Prostate gland (tissue), 2 donors: ENCODE results near the gene NOC2L. TPM values are rescaled to one million over a fixed set of nuclear protein-coding genes. Genes with fewer than 3 reads are reported as not detected.

ENCODE experiments used
- DNase-seq: peaks from one replicate; pipeline ENCODE4 v3.0.0-alpha.2; 2019; ENCODE audit warnings: low spot score
- H3K27ac ChIP-seq, 2 donors: fragments of 200-600 bp; sonication (generic); 2 replicates each; pipeline ENCODE4 v1.5.1; 2017 to 2019
- H3K27me3 ChIP-seq: fragments of 200-600 bp; sonication (generic); replicated peaks from 2 replicates; pipeline ENCODE4 v1.5.1; 2019; ENCODE audit not compliant: insufficient read depth
- H3K36me3 ChIP-seq, 2 donors: fragments of 200-600 bp; sonication (generic); 1 replicate in 1 of 2; 2 replicates in 1 of 2; pipeline versions ENCODE4 v1.5.1 to v1.8.1; 2017 to 2019
- H3K4me1 ChIP-seq: fragments of 200-600 bp; sonication (generic); replicated peaks from 2 replicates; pipeline ENCODE4 v1.5.1; 2019
- H3K4me3 ChIP-seq, 2 donors: fragments of 200-600 bp; sonication (generic); 2 replicates each; pipeline ENCODE4 v1.5.1; 2017 to 2019
- H3K9me3 ChIP-seq: fragments of 200-600 bp; sonication (generic); 2 replicates; pipeline ENCODE4 v1.5.1; 2017
- CTCF ChIP-seq, 4 experiments: fragments of 200-600 bp in 2 of 4; fragments of 450-650 bp in 2 of 4; sonication (generic) in 2 of 4; IDR thresholded peaks; 1 replicate in 3 of 4; 2 replicates in 1 of 4; pipeline ENCODE4 v1.5.1; 2016 to 2019; ENCODE audit warnings: antibody characterized with exemption in 4 of 4, mild to moderate bottlenecking in 2 of 4, moderate library complexity in 2 of 4
- POLR2A ChIP-seq: fragments of 450-650 bp; IDR thresholded peaks from one replicate; pipeline ENCODE4 v1.6.1; 2016; ENCODE audit warnings: antibody characterized with exemption, mild to moderate bottlenecking
- POLR2AphosphoS5 ChIP-seq: sonication (generic); formaldehyde crosslinking; IDR thresholded peaks from one replicate; pipeline ENCODE4 v1.6.1; 2017; ENCODE audit warnings: antibody characterized with exemption
- WGBS: methylation state at CpG from one replicate; pipeline ENCODE4 v1.1.5; 2018; 5-methylcytosine and 5-hydroxymethylcytosine counted together
- intact Hi-C: fragments of 100-400 bp; cut with DNase I; formaldehyde crosslinking; loops from one replicate; pipeline ENCODE4 v1.14.2; 2022
- total RNA-seq, 2 donors: library from RNA; depleted of rRNA; stranded (reverse); fragments of >200 nt; gene quantifications; one replicate each; pipeline ENCODE4 v1.1.0, GENCODE V29; 2016

NOC2L gene
- total RNA-seq, 2 donors from 2014 or later, result 43.2 to 65.5 TPM

DNA sequence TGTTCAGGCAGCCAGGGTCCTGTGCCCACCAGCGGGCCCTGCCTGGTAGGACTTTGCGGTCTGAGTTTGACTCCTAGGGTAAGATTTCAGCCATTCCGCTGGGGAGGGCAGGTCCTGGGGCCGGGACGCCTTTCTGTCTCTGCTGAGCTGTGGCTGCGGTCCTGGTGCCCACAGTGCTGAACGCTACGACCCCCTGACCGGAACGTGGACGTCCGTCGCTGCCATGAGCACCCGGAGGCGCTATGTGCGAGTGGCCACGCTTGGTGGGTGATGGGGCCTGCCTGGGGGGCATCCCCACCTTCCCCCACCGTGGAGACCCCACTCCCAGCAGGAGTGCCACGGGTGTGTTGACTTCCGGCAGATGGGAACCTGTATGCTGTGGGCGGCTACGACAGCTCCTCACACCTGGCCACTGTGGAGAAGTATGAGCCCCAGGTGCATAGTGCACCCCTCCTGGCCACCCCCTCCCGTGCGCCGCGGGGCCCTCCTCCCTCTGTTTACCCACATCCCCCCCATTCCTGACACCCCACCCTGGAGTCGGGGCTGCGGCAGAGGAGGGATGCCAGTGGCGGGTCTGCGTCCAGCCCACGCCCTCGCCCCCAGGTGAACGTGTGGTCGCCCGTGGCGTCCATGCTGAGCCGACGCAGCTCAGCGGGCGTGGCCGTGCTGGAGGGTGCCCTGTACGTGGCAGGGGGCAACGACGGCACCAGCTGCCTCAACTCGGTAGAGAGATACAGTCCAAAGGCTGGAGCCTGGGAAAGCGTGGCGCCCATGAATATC is 4.9 kb upstream of the NOC2L start:
- Histone ChIP-seq H3K4me1 (peaks cover 6% of the 10 kb centered on the region), H3K9me3 (no peaks in the 10 kb centered on the region), H3K36me3 (no peaks in the 10 kb centered on the region), H3K27ac (no peak overlapping the region), H3K4me3 (no peak overlapping the region), H3K27me3 (no peaks in the 10 kb centered on the region)
- DNase-seq, result no peak
- intact Hi-C loops, result no loop called here
- WGBS, result 90% methylated on average over 30 of the region's 47 CpGs
- TF ChIP-seq CTCF (IDR thresholded peaks at IDR 0.05) (no peak), POLR2AphosphoS5 (no peak), POLR2A (no peak)

DNA sequence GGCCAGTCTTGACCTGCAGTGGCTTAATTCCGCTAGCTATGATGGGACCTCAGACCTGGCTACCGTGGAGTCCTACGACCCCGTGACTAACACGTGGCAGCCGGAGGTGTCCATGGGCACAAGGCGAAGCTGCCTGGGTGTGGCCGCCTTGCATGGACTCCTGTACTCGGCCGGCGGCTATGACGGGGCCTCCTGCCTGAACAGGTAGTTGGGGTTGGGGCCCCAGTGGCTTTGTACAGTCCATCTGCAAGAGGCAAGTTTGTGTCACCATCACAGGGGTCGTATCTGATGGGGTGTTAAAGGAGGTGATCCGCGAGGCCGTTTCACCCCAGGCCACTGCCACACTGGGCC is 4.2 kb upstream of the NOC2L start:
- no peak for DNase-seq
- WGBS, result 92% methylated on average over 16 of the region's 16 CpGs
- Histone ChIP-seq H3K27ac (no peak overlapping the region), H3K27me3 (no peaks in the 10 kb centered on the region), H3K4me3 (no peak overlapping the region), H3K9me3 (no peaks in the 10 kb centered on the region), H3K36me3 (no peaks in the 10 kb centered on the region), H3K4me1 (peaks cover 6% of the 10 kb centered on the region)
- no peak for TF ChIP-seq CTCF (IDR thresholded peaks at IDR 0.05)
- no peak for TF ChIP-seq POLR2AphosphoS5
- TF ChIP-seq POLR2A, result no peak
- intact Hi-C loops, result no loop called here

- H3K27me3 ChIP-seq, result no peaks in the 10 kb centered on the region
- no peaks in the 10 kb centered on the region for H3K9me3 ChIP-seq
- TF ChIP-seq CTCF (IDR thresholded peaks at IDR 0.05), result no peak
- TF ChIP-seq POLR2AphosphoS5, result no peak
- TF ChIP-seq POLR2A, result no peak
- 94% methylated on average over 53 of the region's 57 CpGs for WGBS
- no peak overlapping the region for H3K4me3 ChIP-seq
- no peak for DNase-seq
- intact Hi-C loops, result no loop called here
- peaks cover 8% of the 10 kb centered on the region for H3K4me1 ChIP-seq
- no peak overlapping the region for H3K27ac ChIP-seq
- no peaks in the 10 kb centered on the region for H3K36me3 ChIP-seq
Observed at GRCh38 chr1:962381-963300, 3.6 kb upstream of the NOC2L start.

DNA sequence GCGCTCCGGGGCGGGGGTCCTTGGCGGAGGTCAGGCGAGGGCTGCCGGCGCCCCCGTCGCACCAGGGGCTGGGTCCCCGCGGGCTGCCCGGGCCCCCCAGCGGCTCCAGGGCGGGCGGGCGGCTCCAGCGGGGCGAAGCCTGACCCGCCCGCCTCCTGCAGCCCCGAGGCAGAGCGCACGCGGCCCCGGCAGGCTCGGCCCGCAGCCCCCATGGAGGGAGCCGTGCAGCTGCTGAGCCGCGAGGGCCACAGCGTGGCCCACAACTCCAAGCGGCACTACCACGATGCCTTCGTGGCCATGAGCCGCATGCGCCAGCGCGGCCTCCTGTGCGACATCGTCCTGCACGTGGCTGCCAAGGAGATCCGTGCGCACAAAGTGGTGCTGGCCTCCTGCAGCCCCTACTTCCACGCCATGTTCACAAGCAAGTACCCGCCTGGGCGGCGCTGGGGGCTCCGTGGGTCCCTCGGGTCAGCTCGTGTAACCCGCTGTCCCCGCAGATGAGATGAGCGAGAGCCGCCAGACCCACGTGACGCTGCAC is 2.1 kb upstream of the NOC2L start:
- intact Hi-C loops, result no loop called here
- WGBS, result 41% methylated on average over 48 of the region's 56 CpGs

More for the DNA sequence above, 2.1 kb upstream of the NOC2L start:
- Histone ChIP-seq H3K9me3 (no peaks in the 10 kb centered on the region), H3K27me3 (no peaks in the 10 kb centered on the region), H3K4me3 (peak overlapping the region; percentile 84 to 90), H3K36me3 (peaks cover 0 to 6% of the 10 kb centered on the region in 2 donors), H3K4me1 (peaks cover 10% of the 10 kb centered on the region), H3K27ac (no peak overlapping the region)
- TF ChIP-seq POLR2A (no peak), POLR2AphosphoS5 (no peak), CTCF (IDR thresholded peaks at IDR 0.05) (no peak)
- DNase-seq, result no peak
